Sigmoid colon (tissue), 7 donors: Measurements from ENCODE around the gene GARNL3. TPM values are rescaled to one million over a fixed set of nuclear protein-coding genes. Genes with fewer than 3 reads are reported as not detected.
A peak's percentile ranks its signal among the peaks of the same experiment; 100 is the strongest.

Experiments used
- DNase-seq: peaks from one replicate; pipeline ENCODE4 v3.0.0-alpha.2; 2019
- H3K27ac ChIP-seq, 4 donors: fragments of 200-600 bp; sonication (generic); one replicate each; pipeline ENCODE4 v1.5.1; 2016 to 2019; ENCODE audit warnings: mild to moderate bottlenecking in 1 of 4
- H3K27me3 ChIP-seq, 3 donors: fragments of 200-600 bp; sonication (generic); one replicate each; pipeline ENCODE4 v1.5.1; 2019; ENCODE audit warnings: mild to moderate bottlenecking in 1 of 3
- H3K36me3 ChIP-seq, 4 donors: fragments of 200-600 bp; sonication (generic); one replicate each; pipeline ENCODE4 v1.5.1; 2016 to 2019
- H3K4me1 ChIP-seq, 4 donors: fragments of 200-600 bp; sonication (generic); one replicate each; pipeline ENCODE4 v1.5.1; 2017 to 2019
- H3K4me3 ChIP-seq, 4 donors: fragments of 200-600 bp; sonication (generic); one replicate each; pipeline ENCODE4 v1.5.1; 2017 to 2019; ENCODE audit warnings: mild to moderate bottlenecking in 2 of 4, moderate library complexity in 1 of 4
- H3K9me3 ChIP-seq, 4 donors: fragments of 200-600 bp in 3 of 4; sonication (generic) in 3 of 4; one replicate each; pipeline versions ENCODE4 v1.5.1 to v1.6.1; 2013 to 2019
- CTCF ChIP-seq, 4 experiments: fragments of 450-650 bp in 3 of 4; fragments of 200-600 bp in 1 of 4; IDR thresholded peaks; one replicate each; pipeline ENCODE4 v1.5.1; 2016 to 2019; ENCODE audit warnings: antibody characterized with exemption in 4 of 4, mild to moderate bottlenecking in 3 of 4, moderate library complexity in 2 of 4
- EP300 ChIP-seq, 4 donors: sonication (generic); formaldehyde crosslinking; IDR thresholded peaks; one replicate each; pipeline ENCODE4 v1.6.1; 2017; ENCODE audit warnings: antibody characterized with exemption in 4 of 4
- POLR2A ChIP-seq, 2 donors: fragments of 450-650 bp; IDR thresholded peaks; one replicate each; pipeline ENCODE4 v1.6.1; 2016; ENCODE audit warnings: antibody characterized with exemption in 2 of 2, mild to moderate bottlenecking in 2 of 2, moderate library complexity in 2 of 2
- POLR2AphosphoS5 ChIP-seq, 4 donors: sonication (generic); formaldehyde crosslinking; IDR thresholded peaks; one replicate each; pipeline ENCODE4 v1.6.1; 2017; ENCODE audit warnings: antibody characterized with exemption in 4 of 4
- WGBS, 2 donors: extraction: QIAGEN DNeasy Blood & Tissue Kit; methylation state at CpG; one replicate each; pipeline ENCODE4 v1.1.7; 2013; 5-methylcytosine and 5-hydroxymethylcytosine counted together
- intact Hi-C: fragments of 100-400 bp; cut with DNase I; formaldehyde crosslinking; loops from one replicate; pipeline ENCODE4 v1.15.1; 2023
- polyA plus RNA-seq, 3 donors: library from polyadenylated mRNA; stranded (reverse); fragments of 200-250 nt; gene quantifications; one replicate each; pipeline ENCODE4 v1.2.3, GENCODE V29; 2013
- total RNA-seq, 4 donors: library from RNA; depleted of rRNA; stranded (reverse); fragments of >200 nt; gene quantifications; one replicate each; pipeline ENCODE4 v1.1.0, GENCODE V29; 2016
- donor health status: healthy with polysubstance abuse.
- donor health status: Bipolar disorder and iron deficiency.
- donor health status: healthy.

The GARNL3 gene
- total and polyA plus RNA-seq, 7 donors = 0.92 to 28.0 (median 10.2) TPM

GRCh38 chr9:127307802-127308201, 43.2 kb downstream of the GARNL3 start:
- WGBS, 2 donors = 93 to 94% methylated on average over 2 of the region's 2 CpGs
- Histone ChIP-seq H3K27ac (no peak overlapping the region), H3K36me3 (no peaks in the 10 kb centered on the region), H3K9me3 (no peaks in the 10 kb centered on the region), H3K4me1 (peaks cover 0 to 22% (median 12%) of the 10 kb centered on the region in 4 donors), H3K27me3 (no peaks in the 10 kb centered on the region), H3K4me3 (no peak overlapping the region)
- no peak for DNase-seq
- intact Hi-C loops = no loop called here
- TF ChIP-seq EP300 (IDR thresholded peaks at IDR 0.05) (no peak), CTCF (IDR thresholded peaks at IDR 0.05) (no peak), POLR2AphosphoS5 (IDR thresholded peaks at IDR 0.05) (no peak), POLR2A (IDR thresholded peaks at IDR 0.05) (no peak)

- 75 to 76% methylated on average over 3 of the region's 3 CpGs for WGBS, 2 donors
- no peak for TF ChIP-seq POLR2AphosphoS5 (IDR thresholded peaks at IDR 0.05)
- TF ChIP-seq EP300 (IDR thresholded peaks at IDR 0.05) = no peak
- H3K27ac ChIP-seq = peak overlapping the region in 1 of 4 donors; percentile 22
- H3K4me3 ChIP-seq = no peak overlapping the region
- no peak for DNase-seq
- intact Hi-C loops = no loop called here
- no peaks in the 10 kb centered on the region for H3K27me3 ChIP-seq
- no peaks in the 10 kb centered on the region for H3K9me3 ChIP-seq
- H3K36me3 ChIP-seq = peaks cover 0 to 3% (median 1%) of the 10 kb centered on the region in 4 donors
- peaks cover 0 to 22% (median 12%) of the 10 kb centered on the region in 4 donors for H3K4me1 ChIP-seq
These were observed 44.3 kb downstream of the GARNL3 start for GRCh38 chr9:127308652-127309434.

- intact Hi-C loops = no loop called here
- H3K4me1 ChIP-seq = peaks cover 0 to 22% (median 12%) of the 10 kb centered on the region in 4 donors
- TF ChIP-seq POLR2AphosphoS5 (IDR thresholded peaks at IDR 0.05) = no peak
- TF ChIP-seq POLR2A (IDR thresholded peaks at IDR 0.05) = no peak
- no peak for TF ChIP-seq CTCF (IDR thresholded peaks at IDR 0.05)
- TF ChIP-seq EP300 (IDR thresholded peaks at IDR 0.05) = no peak
- H3K9me3 ChIP-seq = no peaks in the 10 kb centered on the region
- peaks cover 0 to 8% (median 3%) of the 10 kb centered on the region in 4 donors for H3K36me3 ChIP-seq
- DNase-seq = no peak
- peak overlapping the region in 1 of 4 donors; percentile 22 for H3K27ac ChIP-seq
- 72 to 76% methylated on average over 4 of the region's 4 CpGs for WGBS, 2 donors
- H3K27me3 ChIP-seq = no peaks in the 10 kb centered on the region
- H3K4me3 ChIP-seq = no peak overlapping the region
These were observed 45.1 kb downstream of the GARNL3 start for GRCh38 chr9:127309715-127310114.

- peaks cover 0 to 13% (median 4%) of the 10 kb centered on the region in 4 donors for H3K36me3 ChIP-seq
- H3K4me1 ChIP-seq = peaks cover 0 to 22% (median 12%) of the 10 kb centered on the region in 4 donors
- no peaks in the 10 kb centered on the region for H3K27me3 ChIP-seq
- WGBS, 2 donors = 11 to 42% methylated on average over 5 of the region's 5 CpGs
- TF ChIP-seq CTCF (IDR thresholded peaks at IDR 0.05) = peak in 1 of 4 experiments; percentile 35
- no peak for TF ChIP-seq EP300 (IDR thresholded peaks at IDR 0.05)
- TF ChIP-seq POLR2AphosphoS5 (IDR thresholded peaks at IDR 0.05) = peak in 2 of 4 donors; percentile 19 to 28
- no peak for TF ChIP-seq POLR2A (IDR thresholded peaks at IDR 0.05)
- H3K9me3 ChIP-seq = no peaks in the 10 kb centered on the region
- H3K4me3 ChIP-seq = no peak overlapping the region
- H3K27ac ChIP-seq = peak overlapping the region; percentile 51 to 64 (median 56)
- intact Hi-C loops = no loop called here
- no peak for DNase-seq
These were observed 46.7 kb downstream of the GARNL3 start for GRCh38 chr9:127311239-127311741.

- intact Hi-C loops = no loop called here
- H3K27ac ChIP-seq = no peak overlapping the region
These were observed 48.5 kb downstream of the GARNL3 start for GRCh38 chr9:127313042-127313560.

More at GRCh38 chr9:127313042-127313560, 48.5 kb downstream of the GARNL3 start:
- DNase-seq = no peak
- Histone ChIP-seq H3K27me3 (no peaks in the 10 kb centered on the region), H3K4me1 (peaks cover 0 to 24% (median 12%) of the 10 kb centered on the region in 4 donors), H3K36me3 (peaks cover 0 to 13% (median 4%) of the 10 kb centered on the region in 4 donors), H3K4me3 (no peak overlapping the region), H3K9me3 (no peaks in the 10 kb centered on the region)
- TF ChIP-seq POLR2AphosphoS5 (IDR thresholded peaks at IDR 0.05) = no peak
- no peak for TF ChIP-seq CTCF (IDR thresholded peaks at IDR 0.05)
- TF ChIP-seq POLR2A (IDR thresholded peaks at IDR 0.05) = no peak
- no peak for TF ChIP-seq EP300 (IDR thresholded peaks at IDR 0.05)
- WGBS, 2 donors = 95% methylated on average over 7 of the region's 7 CpGs
